HL-60 (cell line): ENCODE results near the gene DENND1B.

Source experiments
- GABPA ChIP-seq: IDR thresholded peaks from 2 replicates; pipeline ENCODE4 v1.6.1; 2012; ENCODE audit warnings: low read depth
- POLR2AphosphoS5 ChIP-seq: IDR thresholded peaks from 2 replicates; pipeline ENCODE4 v1.6.1; 2012; ENCODE audit warnings: low read depth
- TF ChIP-seq, protein P1 (sequence below): IDR thresholded peaks from one replicate; pipeline ENCODE4 v1.5.1; 2011; ENCODE audit warnings: low read length, control low read depth, inconsistent platforms; ENCODE audit not compliant: insufficient read depth
- TF ChIP-seq, protein P2 (sequence below): IDR thresholded peaks from 2 replicates; pipeline ENCODE4 v1.6.1; 2012; ENCODE audit warnings: low read depth; ENCODE audit not compliant: insufficient replicate concordance

DNA sequence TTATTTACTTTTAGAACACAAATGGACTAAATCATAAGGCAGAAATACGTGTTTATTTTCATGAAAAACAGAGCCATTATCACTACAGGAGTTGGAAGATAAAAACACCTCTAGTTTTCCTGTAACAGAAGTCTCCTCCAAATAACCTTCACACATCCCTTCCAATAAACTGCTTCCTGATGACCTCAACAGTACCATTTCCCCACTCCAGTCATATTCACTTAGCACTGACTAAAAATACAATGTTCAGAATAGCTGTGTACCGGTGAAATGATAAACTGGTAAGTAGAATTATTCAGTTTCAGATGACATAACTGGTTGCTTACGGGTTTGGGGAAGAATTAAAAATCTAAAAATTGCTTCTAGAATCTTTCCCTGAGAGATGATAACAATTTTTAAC, 137.9 kb downstream of the DENND1B start:
- TF ChIP-seq, protein P1, sequence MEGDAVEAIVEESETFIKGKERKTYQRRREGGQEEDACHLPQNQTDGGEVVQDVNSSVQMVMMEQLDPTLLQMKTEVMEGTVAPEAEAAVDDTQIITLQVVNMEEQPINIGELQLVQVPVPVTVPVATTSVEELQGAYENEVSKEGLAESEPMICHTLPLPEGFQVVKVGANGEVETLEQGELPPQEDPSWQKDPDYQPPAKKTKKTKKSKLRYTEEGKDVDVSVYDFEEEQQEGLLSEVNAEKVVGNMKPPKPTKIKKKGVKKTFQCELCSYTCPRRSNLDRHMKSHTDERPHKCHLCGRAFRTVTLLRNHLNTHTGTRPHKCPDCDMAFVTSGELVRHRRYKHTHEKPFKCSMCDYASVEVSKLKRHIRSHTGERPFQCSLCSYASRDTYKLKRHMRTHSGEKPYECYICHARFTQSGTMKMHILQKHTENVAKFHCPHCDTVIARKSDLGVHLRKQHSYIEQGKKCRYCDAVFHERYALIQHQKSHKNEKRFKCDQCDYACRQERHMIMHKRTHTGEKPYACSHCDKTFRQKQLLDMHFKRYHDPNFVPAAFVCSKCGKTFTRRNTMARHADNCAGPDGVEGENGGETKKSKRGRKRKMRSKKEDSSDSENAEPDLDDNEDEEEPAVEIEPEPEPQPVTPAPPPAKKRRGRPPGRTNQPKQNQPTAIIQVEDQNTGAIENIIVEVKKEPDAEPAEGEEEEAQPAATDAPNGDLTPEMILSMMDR = no peak
- TF ChIP-seq GABPA (no peak), POLR2AphosphoS5 (no peak)
- TF ChIP-seq, protein P2, sequence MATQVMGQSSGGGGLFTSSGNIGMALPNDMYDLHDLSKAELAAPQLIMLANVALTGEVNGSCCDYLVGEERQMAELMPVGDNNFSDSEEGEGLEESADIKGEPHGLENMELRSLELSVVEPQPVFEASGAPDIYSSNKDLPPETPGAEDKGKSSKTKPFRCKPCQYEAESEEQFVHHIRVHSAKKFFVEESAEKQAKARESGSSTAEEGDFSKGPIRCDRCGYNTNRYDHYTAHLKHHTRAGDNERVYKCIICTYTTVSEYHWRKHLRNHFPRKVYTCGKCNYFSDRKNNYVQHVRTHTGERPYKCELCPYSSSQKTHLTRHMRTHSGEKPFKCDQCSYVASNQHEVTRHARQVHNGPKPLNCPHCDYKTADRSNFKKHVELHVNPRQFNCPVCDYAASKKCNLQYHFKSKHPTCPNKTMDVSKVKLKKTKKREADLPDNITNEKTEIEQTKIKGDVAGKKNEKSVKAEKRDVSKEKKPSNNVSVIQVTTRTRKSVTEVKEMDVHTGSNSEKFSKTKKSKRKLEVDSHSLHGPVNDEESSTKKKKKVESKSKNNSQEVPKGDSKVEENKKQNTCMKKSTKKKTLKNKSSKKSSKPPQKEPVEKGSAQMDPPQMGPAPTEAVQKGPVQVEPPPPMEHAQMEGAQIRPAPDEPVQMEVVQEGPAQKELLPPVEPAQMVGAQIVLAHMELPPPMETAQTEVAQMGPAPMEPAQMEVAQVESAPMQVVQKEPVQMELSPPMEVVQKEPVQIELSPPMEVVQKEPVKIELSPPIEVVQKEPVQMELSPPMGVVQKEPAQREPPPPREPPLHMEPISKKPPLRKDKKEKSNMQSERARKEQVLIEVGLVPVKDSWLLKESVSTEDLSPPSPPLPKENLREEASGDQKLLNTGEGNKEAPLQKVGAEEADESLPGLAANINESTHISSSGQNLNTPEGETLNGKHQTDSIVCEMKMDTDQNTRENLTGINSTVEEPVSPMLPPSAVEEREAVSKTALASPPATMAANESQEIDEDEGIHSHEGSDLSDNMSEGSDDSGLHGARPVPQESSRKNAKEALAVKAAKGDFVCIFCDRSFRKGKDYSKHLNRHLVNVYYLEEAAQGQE = no peak
